ENCODE data around the gene LGR5. TPM values are rescaled to one million over a fixed set of nuclear protein-coding genes. Genes with fewer than 3 reads are reported as not detected.

LGR5 gene
- total and polyA plus RNA-seq, 2 of the 13 experiments (the other 11 are each of a cell fraction or from before 2014, with no cell fraction given): 37.0 to 121 TPM

GRCh38 chr12:71626768-71627167 lies 187.2 kb downstream of the LGR5 start:
- H3K4me1 ChIP-seq (ENCODE audit: insufficient read depth, low read length): peaks cover 7% of the 10 kb centered on the region; the same call in 1 of the 2 replicates
- intact Hi-C loops (cut with micrococcal nuclease; ENCODE audit: unreplicated experiment) (no loop called here), in situ Hi-C loops (cut with HindIII; ENCODE audit: extremely low pct_ligation_motif_present, low pct_unique_long_range_greater_than_20kb) (no loop called here)
- no peak overlapping the region for H3K4me2 ChIP-seq (ENCODE audit: low read depth, low read length)
- no TSS peak for BruUV-seq (replicated peaks)
- H4K20me1 ChIP-seq (ENCODE audit: insufficient read depth, low read length): no peaks in the 10 kb centered on the region
- H3K79me2 ChIP-seq (ENCODE audit: insufficient read depth, low read length): no peaks in the 10 kb centered on the region
- peak; percentile 45 for DNase-seq (ENCODE audit: low spot score)
- WGBS (ENCODE audit: low lambda C conversion rate): 82% methylated on average over 3 of the region's 3 CpGs
- ATAC-seq: no peak
- no peaks in the 10 kb centered on the region for H3K27me3 ChIP-seq (ENCODE audit: control insufficient read depth in 1 of 2, insufficient read depth in 2 of 2, low read length in 2 of 2)
- peak overlapping the region; percentile 23 for H3K27ac ChIP-seq (ENCODE audit: extremely low read length, insufficient read depth, low read length)
- H2AFZ ChIP-seq (ENCODE audit: low read length): no peak overlapping the region
- ChIA-PET CTCF (ENCODE audit: low intra/inter-chr PET ratio, low total read pairs) (no interaction called here), POLR2A (interaction anchor here (1.1 to 1.8 kb wide), 2 partner anchors 37 to 59 kb away, joined by 3 to 4 read pairs; partner anchors contain the start of genes THAP2 and TMEM19)
- peaks cover 17 to 90% of the 10 kb centered on the region in 2 experiments for H3K36me3 ChIP-seq (replicated peaks in 1 of 2; ENCODE audit: control insufficient read depth in 1 of 2, insufficient read depth in 2 of 2, low read length in 2 of 2)
- no peak overlapping the region for H3K4me3 ChIP-seq (replicated peaks in 1 of 3; ENCODE audit: insufficient read depth in 1 of 3, low read depth in 2 of 3, low read length in 3 of 3)
- FAIRE-seq: no peak
- H3K9me3 ChIP-seq (ENCODE audit: low read length): no peaks in the 10 kb centered on the region
- H3K9ac ChIP-seq (ENCODE audit: insufficient read depth, low read depth, low read length): no peak overlapping the region
- TF ChIP-seq, protein P1, sequence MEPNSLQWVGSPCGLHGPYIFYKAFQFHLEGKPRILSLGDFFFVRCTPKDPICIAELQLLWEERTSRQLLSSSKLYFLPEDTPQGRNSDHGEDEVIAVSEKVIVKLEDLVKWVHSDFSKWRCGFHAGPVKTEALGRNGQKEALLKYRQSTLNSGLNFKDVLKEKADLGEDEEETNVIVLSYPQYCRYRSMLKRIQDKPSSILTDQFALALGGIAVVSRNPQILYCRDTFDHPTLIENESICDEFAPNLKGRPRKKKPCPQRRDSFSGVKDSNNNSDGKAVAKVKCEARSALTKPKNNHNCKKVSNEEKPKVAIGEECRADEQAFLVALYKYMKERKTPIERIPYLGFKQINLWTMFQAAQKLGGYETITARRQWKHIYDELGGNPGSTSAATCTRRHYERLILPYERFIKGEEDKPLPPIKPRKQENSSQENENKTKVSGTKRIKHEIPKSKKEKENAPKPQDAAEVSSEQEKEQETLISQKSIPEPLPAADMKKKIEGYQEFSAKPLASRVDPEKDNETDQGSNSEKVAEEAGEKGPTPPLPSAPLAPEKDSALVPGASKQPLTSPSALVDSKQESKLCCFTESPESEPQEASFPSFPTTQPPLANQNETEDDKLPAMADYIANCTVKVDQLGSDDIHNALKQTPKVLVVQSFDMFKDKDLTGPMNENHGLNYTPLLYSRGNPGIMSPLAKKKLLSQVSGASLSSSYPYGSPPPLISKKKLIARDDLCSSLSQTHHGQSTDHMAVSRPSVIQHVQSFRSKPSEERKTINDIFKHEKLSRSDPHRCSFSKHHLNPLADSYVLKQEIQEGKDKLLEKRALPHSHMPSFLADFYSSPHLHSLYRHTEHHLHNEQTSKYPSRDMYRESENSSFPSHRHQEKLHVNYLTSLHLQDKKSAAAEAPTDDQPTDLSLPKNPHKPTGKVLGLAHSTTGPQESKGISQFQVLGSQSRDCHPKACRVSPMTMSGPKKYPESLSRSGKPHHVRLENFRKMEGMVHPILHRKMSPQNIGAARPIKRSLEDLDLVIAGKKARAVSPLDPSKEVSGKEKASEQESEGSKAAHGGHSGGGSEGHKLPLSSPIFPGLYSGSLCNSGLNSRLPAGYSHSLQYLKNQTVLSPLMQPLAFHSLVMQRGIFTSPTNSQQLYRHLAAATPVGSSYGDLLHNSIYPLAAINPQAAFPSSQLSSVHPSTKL (CRISPR knock-in tag; IDR thresholded peaks at IDR 0.05): peak; percentile 37; the same call in 1 of the 2 replicates
- TF ChIP-seq RARG (CRISPR knock-in tag; IDR thresholded peaks at IDR 0.05; ENCODE audit: low read depth): no peak
- no peak for TF ChIP-seq SOX13 (IDR thresholded peaks at IDR 0.05)
- peak in 1 of 2 experiments; percentile 40; a peak in 1 of 4 replicates for TF ChIP-seq SOX13 (CRISPR knock-in tag; conservative IDR thresholded peaks at IDR 0.05 in 1 of 2, IDR thresholded peaks at IDR 0.05 in 1 of 2)
- peak; percentile 57; the same call in 1 of the 2 replicates for TF ChIP-seq ISL2 (CRISPR knock-in tag; IDR thresholded peaks at IDR 0.05)
- 0 out of 2 replicates have a peak, but pooled peaks have one; percentile 25 for TF ChIP-seq CREM (IDR thresholded peaks at IDR 0.05)
- no peak for TF ChIP-seq CREM (CRISPR knock-in tag; IDR thresholded peaks at IDR 0.05)
- TF ChIP-seq, protein P2, sequence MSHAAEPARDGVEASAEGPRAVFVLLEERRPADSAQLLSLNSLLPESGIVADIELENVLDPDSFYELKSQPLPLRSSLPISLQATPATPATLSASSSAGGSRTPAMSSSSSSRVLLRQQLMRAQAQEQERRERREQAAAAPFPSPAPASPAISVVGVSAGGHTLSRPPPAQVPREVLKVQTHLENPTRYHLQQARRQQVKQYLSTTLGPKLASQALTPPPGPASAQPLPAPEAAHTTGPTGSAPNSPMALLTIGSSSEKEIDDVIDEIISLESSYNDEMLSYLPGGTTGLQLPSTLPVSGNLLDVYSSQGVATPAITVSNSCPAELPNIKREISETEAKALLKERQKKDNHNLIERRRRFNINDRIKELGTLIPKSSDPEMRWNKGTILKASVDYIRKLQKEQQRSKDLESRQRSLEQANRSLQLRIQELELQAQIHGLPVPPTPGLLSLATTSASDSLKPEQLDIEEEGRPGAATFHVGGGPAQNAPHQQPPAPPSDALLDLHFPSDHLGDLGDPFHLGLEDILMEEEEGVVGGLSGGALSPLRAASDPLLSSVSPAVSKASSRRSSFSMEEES (CRISPR knock-in tag; IDR thresholded peaks at IDR 0.05): 0 out of 2 replicates have a peak, but pooled peaks have one; percentile 26
- 0 out of 2 replicates have a peak, but pooled peaks have one; percentile 17 for TF ChIP-seq TCF7 (IDR thresholded peaks at IDR 0.05; ENCODE audit: low read depth)
- 0 out of 2 replicates have a peak, but pooled peaks have one; percentile 26 for TF ChIP-seq SAP130 (CRISPR knock-in tag; IDR thresholded peaks at IDR 0.05; ENCODE audit: low read depth)
- TF ChIP-seq NCOA2 (CRISPR knock-in tag; IDR thresholded peaks at IDR 0.05): peak; percentile 69
- TF ChIP-seq FOXA1 (IDR thresholded peaks at IDR 0.05): no peak
- no peak for TF ChIP-seq FOXA1 (CRISPR knock-in tag; IDR thresholded peaks at IDR 0.05)
- TF ChIP-seq GATAD2A (CRISPR knock-in tag; IDR thresholded peaks at IDR 0.05): 0 out of 2 replicates have a peak, but pooled peaks have one; percentile 13
- TF ChIP-seq ZNF598 (CRISPR knock-in tag; IDR thresholded peaks at IDR 0.05; ENCODE audit: borderline replicate concordance): no peak
- TF ChIP-seq ZNF609 (CRISPR knock-in tag; IDR thresholded peaks at IDR 0.05; ENCODE audit: borderline replicate concordance): 0 out of 2 replicates have a peak, but pooled peaks have one; percentile 14
